Measurements from ENCODE around the gene CIAO2B.
"Not testable (repeated sequence)": the region's sequence is repeated elsewhere in the genome, so short reads cannot be mapped to it uniquely, and the experiment has no call there.

Gene CIAO2B

DNA sequence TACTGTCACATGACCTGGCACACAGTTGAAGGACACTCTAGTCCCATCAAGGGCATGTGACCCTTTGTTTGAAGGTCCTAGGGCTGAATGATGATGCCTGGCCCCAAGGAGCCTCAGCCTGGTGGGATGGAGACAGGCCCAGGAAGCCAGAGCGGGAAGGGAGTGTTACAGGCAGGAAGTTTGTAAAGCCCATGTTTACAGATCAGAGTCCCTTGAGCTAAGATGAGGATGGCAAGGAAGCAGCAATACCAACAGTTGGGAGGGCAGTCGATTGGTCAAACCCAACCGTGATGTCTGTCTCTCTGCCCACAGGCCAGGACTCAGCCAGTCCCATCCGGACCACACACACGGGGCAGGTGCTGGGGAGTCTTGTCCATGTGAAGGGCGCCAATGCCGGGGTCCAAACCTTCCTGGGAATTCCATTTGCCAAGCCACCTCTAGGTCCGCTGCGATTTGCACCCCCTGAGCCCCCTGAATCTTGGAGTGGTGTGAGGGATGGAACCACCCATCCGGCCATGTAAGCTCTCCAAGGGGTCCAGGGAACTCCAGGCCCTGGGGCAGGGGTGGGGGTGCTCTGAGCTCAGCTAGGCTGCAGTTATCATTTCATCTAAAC is 3.6 kb upstream of the CIAO2B start:
- DNase-seq (ENCODE audit: low read depth in 2 of 2, low spot score in 1 of 2), result no peak

DNA sequence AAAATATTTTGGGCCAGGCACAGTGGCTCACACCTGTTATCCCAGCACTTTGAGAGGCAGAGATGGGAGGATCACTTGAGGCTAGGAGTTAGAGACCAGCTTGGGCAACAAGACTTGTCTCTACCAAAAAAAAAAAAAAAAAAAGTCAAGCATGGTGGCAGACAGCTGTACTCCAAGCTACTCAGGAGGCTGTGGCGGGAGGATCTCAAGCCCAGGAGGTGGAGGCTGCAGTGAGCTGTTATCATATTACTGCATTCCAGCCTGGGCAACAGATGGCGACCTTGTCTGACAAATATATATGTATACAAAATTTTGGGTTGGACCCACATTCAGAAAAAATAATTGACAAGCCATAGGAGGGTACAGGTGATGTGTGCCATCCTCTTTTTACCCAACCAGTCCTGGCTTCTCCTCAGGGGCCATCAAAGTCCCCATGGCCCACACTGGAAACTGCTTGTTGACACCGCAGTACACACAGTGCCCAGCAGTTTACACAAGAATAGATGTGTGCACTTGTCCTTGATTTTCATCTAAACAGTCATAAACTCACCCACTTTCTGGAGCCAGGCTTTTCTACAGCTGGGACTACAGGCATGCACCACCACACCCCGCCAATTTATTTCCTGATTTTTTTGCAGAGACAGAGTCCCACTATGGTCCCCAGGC is 2.8 kb upstream of the CIAO2B start:
- no peak for DNase-seq (ENCODE audit: low read depth in 2 of 2, low spot score in 1 of 2)

DNA sequence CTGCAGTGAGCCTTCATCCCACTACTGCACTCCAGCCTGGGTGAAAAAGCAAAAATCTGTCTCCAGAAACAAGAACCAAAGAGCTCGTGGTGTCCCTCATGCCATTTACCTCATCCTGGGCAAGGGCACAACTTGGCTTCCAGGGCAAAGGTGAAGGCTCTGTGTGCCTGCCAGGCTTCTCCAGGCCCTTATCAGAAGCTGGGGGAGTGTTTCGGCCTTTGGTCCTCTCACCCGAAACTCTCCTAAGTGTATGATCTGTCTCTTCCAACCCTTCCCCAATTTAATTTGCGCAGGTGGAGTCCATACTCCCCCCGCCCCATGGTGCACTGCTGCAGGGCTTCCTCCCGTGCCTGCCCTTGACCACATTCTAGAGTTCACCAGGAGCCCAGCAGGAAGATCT is 2.3 kb upstream of the CIAO2B start:
- DNase-seq (ENCODE audit: low read depth in 2 of 2, low spot score in 1 of 2), result no peak

DNA sequence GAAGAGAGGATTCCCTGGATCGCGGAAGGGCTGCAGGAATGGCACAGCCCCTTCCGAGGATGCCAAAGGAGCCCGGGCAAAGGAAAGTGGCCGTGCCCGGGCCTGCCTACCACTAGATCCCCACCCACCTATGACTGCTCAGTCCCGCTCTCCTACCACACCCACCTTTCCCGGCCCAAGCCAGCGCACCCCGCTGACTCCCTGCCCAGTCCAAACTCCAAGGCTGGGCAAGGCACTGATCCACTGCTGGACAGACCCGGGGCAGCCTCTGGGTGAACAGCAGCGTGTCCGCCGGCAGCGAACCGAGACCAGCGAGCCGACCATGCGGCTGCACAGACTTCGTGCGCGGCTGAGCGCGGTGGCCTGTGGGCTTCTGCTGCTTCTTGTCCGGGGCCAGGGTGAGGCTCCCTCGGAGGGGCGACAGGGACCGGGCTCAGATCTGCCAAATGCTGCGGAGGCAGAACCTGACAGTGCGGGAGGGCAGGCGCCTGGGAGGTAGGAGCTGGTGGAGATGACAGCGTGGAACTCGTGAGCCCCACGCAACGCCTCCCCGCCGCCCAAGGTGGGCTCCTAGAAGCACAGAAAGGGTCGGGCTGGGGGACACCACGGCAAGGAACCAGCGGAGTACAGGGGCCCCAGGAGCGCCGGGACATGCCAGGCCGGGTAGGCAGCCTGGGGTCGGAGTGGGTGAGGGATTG is 1.3 kb upstream of the CIAO2B start, which contains the start of gene CES2:
Gene CES2, plus strand, starts transcription at position 203 of the 698 bp plus-strand sequence. Its CDS starts 120 bp downstream, at position 323.
- DNase-seq (ENCODE audit: low read depth in 2 of 2, low spot score in 1 of 2), result no peak

DNA sequence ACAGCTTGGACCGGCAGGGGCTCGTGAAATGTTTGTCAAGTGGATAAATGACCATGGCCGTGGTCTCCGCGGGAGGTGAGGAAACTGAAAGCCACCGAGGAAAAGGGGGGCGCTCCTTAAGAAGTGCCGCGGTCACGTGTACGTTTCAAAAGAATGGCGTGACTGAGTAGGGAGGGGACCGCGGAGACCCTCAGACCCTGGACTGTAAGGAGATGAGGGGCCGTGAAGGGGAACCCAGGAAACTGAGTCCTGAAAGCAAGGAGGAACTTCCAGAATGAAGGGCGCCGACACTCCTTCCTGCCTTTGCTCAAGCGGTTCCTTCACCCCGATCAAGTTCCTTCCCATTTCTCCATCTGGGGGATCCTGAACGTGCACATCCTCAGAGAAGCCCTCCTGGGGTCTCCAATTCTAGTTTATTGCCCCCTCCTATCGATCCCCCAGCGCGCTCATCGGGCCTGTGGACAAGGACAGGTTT is 674 bp upstream of the CIAO2B start:
- DNase-seq (ENCODE audit: low read depth in 2 of 2, low spot score in 1 of 2), result not testable (repeated sequence)

DNA sequence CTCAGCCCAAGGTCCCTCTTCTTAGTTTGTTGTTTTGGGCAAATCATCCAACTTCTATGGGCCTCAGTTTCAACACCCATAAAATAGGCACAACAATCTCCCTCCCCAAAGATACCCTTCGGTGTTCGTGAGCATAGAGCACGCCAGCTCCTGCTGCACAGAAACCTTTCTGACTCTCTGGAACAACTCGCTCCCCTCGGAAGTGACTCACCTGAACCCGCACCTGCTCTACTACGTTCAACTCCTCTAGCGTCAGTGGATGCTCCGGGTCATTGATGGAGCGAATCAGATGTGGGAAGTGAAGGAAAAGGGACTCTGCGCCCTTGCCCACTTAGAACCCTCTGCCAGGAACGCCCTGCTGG is 445 bp downstream of the CIAO2B start:
- peak; percentile 15 to 25 for DNase-seq (ENCODE audit: low read depth in 2 of 2, low spot score in 1 of 2)

DNA sequence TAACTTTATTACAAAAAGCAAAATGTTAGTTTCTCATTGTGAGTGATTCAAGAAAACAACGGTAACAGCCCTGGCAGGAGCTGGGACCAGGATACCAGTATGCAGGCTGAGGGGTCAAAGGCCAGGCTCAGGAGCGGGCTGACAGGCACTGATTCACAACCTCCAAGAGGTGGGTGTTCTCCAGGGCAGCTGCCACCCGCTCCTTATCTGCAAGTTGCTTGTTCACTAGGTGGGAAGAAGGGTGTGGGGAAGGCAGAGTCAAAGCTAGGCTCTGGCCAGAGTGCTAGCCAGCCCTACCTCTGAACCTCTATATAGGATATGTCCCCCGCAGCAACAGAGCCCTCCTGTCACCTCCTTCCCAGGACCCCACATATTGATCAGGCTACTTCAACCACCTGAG is 2.1 kb downstream of the CIAO2B start:
- no peak for DNase-seq (ENCODE audit: low read depth in 2 of 2, low spot score in 1 of 2)

DNA sequence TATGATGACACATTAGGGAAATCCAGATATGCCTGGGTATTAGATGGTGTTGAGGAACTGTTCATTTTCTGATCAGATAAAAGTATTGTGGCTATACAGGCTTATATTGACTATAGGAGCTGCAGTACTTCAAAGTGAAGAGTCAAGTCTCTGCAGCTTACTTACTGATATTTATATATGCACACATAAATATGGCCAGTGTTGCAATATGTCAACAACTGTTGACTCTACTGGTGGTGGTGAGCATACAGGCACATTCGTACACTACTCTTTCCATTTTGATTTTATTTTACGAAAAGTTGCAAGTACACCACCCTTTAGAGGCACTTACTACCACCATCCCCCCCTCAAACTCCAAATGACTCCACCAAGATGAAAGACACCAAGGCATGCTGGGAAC is 2.5 kb downstream of the CIAO2B start:
- no peak for DNase-seq (ENCODE audit: low read depth in 2 of 2, low spot score in 1 of 2)

DNA sequence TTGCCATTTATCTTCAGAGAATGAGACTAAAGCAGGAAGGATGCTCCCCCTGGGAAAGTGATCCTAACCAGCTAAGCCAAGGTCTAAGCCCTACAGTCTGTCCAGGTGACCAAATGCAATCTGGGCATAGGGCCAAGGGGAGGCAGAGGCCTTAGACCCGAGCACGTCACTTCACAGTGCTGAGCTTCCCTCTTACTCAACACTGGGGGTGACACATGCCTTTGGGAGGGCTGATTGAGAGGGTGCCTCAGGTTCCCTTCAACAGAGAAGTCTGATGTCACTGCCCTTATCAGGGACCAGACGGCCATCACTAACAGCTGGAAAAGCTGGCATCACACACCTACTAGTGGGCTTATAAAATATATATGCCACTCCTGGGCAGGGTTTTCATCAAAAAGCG is 4.0 kb downstream of the CIAO2B start:
- no peak for DNase-seq (ENCODE audit: low read depth in 2 of 2, low spot score in 1 of 2)

DNA sequence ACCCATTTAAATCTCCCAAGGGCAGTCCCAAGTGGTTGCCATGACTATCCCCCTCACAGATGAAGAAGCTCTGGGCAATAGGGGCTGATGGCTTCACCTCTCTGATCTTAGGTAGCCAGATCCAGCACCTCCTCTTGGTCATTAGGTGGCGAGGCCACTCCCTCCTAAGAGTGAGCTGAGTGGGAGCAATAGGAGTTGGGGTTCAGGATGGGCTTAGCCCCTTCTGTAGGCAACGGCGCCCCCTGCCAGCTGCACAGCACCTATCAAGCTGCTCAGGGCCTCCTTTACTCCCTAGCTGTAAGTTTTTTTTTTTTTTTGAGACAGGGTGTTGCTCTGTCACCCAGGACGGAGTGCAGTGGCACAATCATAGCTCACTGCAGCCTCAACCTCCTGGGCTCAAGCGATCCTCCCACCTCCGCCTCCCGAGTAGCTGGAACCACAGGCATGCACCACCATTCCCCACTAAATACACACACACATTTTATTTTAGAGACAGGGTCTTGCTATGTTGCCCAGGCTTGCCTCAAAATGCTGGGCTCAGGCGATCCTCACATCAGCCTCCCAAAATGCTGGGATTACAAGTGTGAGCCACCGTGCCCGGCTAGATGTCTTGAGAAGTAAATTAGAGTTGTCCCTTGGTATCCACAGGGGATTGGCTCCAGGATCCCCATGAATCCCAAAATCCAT is 5.4 kb downstream of the CIAO2B start:
- no peak for DNase-seq (ENCODE audit: low read depth in 2 of 2, low spot score in 1 of 2)

DNA sequence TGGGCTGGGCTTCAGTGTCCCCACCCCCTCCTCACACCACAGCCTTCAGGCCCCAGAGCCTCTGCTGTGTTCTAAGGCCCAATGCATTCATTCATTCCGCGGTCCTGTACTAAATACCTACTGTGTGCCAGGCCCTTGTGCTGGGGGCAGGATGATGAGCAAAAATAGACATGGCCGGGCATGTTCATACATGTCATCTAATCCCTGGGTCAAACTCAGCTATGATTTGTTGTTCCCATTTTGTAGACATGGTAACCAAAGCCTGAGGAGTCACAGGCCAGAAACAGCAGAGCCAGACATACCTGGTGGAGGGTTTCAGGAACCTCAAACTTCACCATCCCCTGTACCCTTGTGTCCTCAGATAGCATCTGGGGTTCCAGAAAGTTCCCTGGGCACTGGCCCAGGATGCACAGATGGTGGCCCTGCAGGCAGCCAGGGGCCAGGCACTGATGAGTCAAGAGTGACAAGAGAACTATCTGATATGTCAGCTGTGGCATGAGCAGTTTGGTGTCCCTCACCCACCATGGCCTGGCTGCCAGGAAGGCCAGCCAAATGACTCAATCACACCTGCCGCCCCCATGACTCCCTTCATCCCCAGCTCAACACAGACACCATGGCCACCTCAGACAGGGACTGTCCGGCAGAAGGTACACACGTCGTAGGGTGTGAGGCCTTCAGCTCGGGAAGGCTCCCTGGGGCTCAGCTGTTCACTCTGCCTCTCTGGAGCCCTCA is 6.1 kb downstream of the CIAO2B start:
- no peak for DNase-seq (ENCODE audit: low read depth in 2 of 2, low spot score in 1 of 2)

DNA sequence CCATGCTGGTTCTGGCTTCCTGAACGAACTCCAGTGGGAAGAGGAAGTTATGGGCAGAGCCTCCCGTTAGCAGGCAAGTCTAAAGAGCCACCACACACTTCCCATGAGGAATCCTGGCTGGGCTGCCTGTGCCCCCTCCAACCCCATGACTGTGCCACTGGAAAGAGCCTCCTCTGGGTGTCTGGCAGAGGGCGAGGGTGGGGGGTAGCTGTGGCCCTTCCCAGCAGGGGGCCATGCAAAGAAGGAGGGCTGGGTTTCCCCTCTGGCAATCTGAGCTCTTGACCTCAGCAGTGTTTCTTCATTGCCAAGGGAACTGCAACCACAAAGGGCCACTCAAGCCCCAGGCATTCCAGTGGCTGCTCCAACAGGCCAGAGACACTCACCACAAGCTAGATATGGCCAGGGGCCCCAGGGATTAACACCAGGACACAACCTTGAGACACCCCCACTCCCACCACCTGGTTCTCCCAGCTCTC is 7.2 kb downstream of the CIAO2B start:
- no peak for DNase-seq (ENCODE audit: low read depth in 2 of 2, low spot score in 1 of 2)

DNA sequence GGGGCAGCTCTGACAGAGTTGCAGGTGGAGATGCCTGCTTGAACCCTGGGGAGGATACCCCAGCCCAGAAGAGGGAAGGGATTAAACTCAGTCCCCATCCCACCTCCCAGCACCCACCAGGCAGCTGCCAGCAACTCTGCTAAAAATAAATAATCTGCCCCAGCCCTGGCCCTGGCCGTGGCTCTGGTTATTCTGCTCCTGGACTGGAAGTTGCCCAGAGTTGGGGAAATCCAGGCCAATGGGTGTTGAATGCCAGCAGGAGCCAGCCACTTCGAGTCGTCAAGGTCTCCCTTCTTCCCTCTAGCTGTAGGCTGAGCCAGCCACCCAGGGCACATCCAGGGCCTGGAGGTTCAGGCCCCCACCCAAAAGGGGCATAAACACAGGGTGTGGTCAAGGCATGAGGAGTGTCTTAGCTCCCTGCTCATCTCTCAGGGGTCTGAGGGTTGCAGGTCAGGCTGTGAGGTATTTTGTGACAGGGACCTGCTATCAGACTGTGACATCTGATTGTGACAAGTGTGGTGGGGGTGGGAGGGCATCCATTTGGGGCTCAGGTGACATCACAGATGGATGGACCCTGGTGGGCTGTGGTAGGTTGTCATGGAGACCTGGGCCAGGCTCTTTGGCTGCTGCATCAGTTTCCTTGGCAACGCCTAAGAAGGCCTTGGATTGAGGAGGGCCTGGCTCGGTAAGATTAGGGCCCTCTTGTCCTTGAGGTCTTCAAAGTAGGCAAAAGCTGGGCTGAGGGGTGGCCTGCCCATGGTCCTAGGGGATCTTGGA is 7.8 kb downstream of the CIAO2B start:
- DNase-seq (ENCODE audit: low read depth in 2 of 2, low spot score in 1 of 2), result no peak

DNA sequence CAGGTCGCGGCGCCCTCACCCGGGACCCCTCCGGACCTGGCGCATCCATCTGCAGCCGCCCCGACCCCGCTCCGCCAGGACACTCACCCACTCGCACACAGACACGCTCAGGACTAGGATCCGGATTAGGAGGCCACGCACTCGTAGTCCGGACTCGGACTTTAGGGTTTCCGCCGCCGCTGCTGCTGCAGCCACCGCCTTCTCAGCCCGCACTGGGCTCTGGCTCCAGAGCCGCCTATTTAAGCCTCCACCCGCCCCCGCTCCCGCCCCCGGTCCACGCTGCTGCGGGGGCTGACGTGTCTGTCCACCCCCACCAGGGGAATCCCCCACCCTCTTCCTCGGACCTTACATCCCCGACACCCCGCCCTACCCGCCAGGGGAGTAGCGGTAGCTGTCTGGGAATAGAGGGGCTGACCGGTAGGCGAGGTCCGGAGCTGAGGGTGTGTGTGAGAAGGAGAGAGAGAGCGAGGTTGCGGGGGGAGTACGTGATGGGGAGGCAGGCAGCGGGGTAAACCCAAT is 8.8 kb downstream of the CIAO2B start, which contains the start of gene RRAD:
Gene RRAD, minus strand, starts transcription at position 214 of the 519 bp plus-strand sequence. CDS start 356 bp downstream, outside the sequence.
- peak in 1 of 2 donors; percentile 25 for DNase-seq (ENCODE audit: low read depth in 2 of 2, low spot score in 1 of 2)

DNA sequence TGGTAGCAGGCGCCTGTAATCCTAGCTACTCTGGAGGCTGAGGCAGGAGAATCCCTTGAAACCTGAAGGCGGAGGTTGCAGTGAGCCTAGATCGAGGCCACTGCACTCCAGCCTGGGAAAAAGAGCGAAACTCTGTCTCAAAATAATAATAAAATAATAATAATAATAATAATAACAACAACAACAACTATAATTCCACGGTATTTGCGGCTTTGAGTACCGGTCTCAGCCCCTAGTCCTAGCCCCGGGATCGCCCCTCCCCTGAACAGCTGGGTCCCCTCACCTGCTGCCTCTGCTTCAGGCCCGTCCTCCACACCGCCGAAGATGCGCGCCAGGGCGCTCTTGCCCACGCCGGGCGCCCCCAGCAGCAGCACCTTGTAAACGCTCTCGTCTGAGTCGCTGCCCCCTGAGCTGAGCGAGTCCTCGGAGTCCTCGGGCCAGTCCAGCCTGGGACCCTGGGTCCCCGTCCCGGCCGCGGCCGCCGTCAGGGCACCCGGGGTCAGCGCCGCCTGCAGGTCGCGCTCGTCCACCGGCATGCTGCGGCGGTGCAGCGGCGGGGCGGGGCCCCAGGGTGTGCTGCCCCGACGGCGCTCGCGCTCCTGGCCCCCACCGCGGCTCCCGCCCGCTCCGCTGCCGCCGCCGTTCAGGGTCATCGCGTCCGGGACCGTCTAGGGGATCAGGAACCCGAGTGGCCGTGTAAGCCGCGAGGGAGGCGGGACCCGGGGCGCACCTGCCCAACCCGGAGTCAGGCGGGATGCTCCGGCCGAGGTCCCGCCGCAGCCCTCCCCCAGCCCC is 9.5 kb downstream of the CIAO2B start:
- no peak for DNase-seq (ENCODE audit: low read depth in 2 of 2, low spot score in 1 of 2)

DNA sequence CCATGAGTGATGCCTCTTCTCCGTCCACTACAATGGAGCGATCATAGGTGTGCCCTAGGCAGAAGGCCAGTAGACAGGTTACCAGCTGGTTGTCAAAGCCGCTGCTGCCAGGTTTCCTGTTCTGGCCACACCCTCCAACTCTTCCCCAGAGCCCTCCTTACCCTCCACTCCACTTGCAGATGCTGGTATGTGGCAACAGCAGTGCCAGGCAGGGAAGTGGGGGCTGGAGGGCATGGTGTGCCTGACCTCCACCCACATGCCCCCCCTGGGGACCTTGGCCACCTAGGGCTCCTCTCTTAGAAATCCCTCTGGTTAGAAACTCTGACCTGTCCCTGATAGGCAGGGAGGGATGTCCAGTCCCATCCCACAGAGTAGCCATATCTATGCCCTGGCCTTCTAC is 10.3 kb downstream of the CIAO2B start:
- DNase-seq (ENCODE audit: low read depth in 2 of 2, low spot score in 1 of 2), result no peak

DNA sequence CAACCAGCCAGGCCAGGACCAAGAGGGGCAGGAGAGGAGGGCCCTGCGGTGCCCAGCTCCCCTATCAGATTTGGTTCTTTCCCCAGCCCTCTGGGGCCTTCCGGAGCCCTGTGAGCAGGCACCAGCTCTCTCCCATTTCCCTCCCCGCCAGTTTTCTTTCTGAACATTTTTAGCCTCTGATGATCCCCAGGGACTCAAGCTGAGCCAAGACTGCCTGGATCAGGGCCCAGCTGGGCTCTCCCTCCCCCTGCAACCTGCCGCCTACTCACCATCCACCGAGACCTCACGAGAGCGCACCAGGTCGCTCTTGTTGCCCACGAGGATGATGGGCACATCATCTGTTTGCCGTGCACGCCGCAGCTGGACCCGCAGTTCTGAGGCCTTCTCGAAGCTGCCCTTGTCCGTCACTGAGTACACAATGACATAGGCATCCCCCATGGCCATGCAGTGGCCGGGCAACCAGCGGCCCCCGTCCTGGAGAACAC is 10.9 kb downstream of the CIAO2B start:
- no peak for DNase-seq (ENCODE audit: low read depth in 2 of 2, low spot score in 1 of 2)

DNA sequence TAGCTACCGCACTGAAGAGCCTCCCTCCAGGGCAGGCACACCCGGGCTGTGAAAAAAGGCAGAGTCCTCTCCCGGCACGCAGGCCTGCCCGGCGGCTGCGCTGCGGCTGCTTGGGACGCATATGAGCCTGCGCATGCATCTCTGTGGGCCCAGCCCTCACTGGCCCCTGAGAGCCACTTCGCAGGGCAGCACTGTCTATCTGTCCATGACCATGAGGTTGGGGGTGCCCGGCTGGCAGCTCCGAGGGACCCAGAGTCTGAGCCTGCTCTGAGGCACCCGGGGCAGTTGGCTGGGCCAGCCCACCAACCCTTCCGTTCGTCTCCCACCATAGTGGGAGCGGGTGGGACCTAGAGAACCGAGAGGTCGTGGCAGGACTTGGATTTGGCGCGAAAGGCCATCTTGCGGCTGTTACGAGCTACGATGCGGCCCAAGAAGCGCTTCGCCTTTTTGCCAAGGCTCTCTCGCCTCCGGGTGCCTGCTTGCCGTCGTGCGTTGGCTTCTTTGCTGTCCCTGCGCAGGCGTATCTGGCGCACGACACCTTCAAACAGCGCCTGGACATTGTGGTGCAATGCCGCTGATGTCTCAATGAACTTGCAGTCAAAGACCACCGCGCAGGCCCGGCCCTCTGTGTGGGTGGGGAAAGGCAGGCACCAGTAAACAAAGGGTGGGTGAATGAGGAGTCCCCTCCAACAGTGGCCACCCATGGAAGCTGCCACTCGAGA is 12.3 kb downstream of the CIAO2B start:
- no peak for DNase-seq (ENCODE audit: low read depth in 2 of 2, low spot score in 1 of 2)

Measured in stimulated activated CD8-positive, alpha-beta memory T cell treated with anti-CD3 and anti-CD28 coated beads, Interleukin-4, amount 100 ng/mL, for 4 hours (primary cell).